ENCODE results near the gene CCDC63.

The CCDC63 gene

DNA sequence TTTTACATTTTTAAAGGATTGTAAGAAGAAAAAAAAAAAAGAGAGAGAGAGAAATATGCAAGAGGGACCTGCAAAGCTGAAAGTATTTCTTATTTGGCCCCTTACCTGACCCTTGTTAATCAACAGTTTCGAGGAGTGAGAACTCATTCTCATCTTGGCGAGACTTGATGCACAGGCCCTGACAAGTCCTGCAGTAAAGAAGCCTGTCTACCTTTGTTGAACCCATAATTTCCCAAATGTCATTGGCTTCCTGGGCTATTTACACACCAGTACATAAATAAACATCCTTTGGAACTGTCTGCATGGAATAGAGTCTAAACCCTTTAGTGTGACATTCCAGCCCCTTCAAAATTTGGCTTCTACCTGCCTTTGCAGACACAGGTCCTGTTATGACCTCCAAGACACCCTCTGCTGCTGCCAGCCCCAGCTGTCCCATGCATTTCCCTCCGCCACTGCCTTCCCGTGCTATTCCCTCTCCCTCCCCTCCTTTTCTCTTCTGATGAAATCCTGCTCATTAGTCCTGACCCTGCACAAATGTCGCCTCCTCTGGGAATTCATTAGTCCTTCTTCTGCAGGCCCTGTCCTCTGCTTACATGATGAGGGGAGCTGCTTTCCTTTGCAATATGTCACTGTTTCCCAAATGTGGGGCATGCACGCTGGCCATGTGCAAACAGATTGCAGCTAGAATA is 38.5 kb downstream of the CCDC63 start:
- no peak for DNase-seq (ENCODE audit: low read depth)

DNA sequence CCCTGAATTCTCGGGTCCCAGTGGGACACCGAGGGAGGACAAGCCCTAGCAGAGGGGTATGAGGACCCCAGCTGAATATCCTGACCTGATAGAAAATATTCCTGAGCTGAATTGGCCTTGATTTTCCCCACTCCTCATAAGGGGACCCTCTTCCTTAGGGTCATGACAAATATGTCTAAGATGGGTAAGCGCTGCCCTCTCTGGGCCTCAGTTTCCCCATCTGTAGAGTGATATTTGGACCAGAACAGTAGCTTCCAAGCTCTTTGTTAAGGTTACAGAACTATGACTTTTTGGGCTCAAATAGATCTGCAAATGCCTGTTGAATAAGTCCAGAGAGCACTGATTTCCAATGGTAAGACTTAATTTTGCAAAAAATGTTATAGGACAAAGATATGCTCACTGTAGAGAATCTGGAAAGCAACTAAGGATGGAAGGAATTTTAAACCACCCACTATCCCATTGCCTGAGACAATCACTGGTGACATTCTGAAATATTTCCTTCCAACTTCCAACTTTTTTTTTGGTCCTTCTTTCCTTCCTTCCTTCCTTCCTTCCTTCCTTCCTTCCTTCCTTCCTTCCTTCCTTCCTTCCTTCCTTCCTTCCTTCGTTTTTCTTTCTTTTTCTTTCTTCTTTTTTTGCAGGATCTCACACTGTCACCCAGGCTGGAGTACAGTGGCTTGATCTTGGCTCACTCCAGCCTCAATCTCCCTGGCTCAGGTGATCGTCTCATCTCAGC is 41.6 kb downstream of the CCDC63 start:
- no peak for DNase-seq (ENCODE audit: low read depth)

DNA sequence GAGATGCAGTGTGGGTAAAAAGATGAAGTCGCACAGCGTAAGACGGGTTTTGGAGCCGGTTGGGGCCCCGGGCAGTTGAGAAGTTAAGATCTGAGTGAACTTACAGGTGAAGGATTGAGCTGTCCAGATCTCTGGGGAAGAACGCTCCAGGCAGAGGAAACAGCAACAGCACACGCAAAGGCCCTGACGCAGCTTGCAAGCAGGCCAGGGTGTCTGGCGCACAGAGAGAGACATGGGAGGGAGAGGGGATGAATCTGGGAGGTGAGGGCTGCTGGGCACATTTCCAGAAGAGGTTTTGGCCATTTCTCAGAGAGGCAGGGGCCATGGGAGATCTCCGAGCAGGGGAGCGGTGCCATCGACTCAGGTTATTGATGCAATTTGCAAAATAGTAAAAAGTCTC is 42.6 kb downstream of the CCDC63 start:
- DNase-seq (ENCODE audit: low read depth), result no peak

DNA sequence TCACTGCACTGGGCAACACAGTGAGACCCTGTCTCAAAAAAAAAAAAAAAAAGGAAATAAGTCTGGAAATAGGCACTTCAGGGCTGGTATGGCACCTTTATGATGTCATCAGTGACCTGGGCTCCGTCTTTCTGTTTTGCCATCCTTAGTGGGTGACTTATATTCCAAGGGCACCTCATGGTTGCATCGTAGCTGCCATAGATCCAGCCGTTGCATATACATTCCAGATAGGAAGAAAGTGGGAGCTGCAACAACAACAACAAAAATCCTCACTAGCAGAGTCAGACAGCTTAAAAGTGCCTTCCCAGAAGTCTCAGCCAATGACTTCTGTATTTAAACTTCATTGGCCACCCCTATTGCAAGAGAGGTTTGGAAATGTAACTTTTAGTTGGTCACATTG is 47.2 kb downstream of the CCDC63 start:
- DNase-seq (ENCODE audit: low read depth), result no peak

DNA sequence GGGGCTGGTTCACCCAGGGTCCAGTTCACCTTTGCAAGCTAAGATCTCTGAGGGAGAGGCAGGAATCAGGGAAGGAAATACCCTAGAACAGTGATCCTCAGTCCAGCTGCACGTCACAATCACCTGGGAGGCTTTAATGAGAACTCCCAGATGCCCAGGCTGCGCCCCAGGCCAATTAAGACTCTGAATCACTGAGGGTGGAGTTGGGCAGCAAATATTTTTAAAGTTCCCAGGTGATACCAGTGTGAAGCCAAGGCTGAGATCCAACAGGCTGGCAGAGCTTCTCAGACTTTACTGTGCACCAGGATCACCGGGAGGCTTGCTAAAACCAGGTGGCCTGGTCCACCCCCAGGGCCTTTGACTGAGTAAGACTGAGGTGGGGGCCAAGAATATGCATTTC is 49.8 kb downstream of the CCDC63 start:
- DNase-seq (ENCODE audit: low read depth), result no peak

DNA sequence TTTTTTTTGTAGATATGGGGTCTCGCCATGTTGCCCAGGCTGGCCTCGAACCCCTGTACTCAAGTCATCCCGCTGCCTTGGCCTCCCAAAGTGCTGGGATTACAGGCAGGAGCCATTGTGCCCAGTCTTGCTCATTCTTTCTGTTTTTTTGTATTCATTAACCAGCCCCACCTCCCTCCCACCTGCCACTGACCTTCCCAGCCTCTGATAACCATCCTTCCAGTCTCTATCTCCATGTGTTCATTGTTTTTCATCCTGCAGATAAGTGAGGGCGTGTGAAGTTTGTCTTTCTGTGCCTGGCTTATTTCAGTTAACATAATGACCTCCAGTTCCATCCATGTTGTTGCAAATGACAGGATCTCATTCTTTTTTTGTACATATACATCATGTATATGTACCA is 54.6 kb downstream of the CCDC63 start:
- DNase-seq (ENCODE audit: low read depth), result no peak

DNA sequence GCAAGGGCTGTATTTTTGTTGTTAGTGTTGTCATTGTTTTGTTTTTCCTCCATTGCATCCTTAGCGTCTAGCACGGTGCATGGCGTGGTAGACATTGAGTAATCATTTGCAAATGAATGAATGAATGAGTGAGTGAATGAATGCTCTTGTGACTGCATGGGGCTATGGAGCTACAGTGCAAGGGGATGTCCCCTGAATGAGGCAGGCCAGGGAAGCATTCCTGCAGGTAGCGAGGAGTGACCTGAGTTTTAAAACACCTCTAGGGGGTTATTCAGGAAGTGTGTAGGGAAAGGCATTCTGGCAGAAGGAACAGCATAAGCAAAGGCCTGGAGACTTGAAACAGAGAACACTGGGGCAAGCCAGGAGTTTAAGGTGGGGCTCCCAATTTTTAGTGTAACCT is 56.7 kb downstream of the CCDC63 start:
- no peak for DNase-seq (ENCODE audit: low read depth)

DNA sequence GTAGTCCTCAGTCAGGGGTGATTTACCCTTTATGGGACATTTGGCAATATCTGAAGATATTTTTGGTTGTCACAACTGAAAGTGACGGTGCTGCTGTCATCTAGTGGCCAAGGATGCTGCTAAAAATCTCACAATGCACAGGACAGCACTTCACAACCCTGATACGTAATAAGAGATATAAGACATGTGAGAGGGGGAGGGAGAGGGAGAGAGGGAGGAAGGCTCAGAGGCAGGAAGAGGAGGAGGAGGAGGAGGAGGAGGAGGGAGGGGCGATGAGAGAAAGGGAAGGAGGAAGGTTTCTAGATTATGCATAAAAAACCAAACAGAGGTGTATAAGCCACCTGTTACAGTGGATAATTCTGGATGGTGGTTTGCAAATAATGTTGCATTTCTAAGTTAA is 59.3 kb downstream of the CCDC63 start:
- DNase-seq (ENCODE audit: low read depth), result no peak

DNA sequence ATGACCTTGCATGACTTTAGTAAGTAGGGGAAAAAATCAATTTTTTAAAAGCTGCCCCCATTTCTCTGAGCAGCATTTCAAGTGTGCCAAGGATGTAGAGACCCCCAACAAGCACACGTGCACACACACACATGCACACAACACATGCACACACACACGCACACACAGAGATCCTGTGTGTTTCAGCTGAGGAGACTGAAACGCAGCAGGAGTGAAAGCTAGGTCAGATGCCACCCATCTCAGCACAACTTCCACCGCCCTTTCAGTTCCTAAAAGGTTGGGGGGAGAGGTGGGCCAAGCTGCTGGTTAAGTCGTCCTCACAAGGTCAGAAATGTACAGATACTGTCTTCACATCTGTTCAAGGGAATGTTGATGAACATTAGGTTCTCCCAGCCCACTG is 59.7 kb downstream of the CCDC63 start:
- DNase-seq (ENCODE audit: low read depth), result no peak

DNA sequence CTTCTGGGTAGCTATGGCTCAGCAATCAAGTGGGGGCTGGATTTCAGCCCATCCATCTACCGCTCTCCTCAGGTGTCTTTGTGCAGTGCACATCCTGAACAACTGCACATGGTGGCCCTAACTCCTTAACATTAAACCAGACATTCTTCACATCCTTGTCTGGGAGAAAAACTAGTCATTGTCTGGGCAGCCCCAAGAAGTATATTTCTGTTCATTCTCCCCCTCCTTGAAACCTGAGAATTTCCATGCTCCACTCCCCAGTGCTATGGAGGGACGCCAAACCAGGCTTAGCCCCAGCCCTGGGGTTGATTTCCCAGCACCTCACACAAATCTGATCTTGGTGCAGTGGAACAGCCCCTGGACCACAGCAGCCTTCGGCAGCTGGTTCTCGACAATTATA is 60.2 kb downstream of the CCDC63 start:
- no peak for DNase-seq (ENCODE audit: low read depth)

DNA sequence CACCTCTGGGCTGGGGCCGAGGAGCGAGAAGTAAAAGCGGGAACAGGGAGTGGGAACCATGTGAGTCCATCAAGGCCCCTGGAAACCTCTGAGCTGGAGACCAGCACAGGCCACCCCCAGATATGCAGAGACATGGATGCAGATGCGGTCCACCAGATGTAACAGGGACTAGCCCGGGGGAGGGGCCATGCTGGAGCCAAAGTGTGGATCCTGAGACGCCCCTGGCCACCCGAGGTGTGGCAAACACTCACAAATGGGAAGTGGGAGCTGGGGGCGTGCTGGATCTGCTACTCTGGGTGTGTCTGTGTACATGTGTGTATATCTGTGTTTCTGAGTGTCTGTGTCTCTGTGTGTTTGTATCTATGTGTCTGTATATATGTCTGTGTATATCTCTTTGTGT is 60.8 kb downstream of the CCDC63 start:
- DNase-seq (ENCODE audit: low read depth), result no peak

DNA sequence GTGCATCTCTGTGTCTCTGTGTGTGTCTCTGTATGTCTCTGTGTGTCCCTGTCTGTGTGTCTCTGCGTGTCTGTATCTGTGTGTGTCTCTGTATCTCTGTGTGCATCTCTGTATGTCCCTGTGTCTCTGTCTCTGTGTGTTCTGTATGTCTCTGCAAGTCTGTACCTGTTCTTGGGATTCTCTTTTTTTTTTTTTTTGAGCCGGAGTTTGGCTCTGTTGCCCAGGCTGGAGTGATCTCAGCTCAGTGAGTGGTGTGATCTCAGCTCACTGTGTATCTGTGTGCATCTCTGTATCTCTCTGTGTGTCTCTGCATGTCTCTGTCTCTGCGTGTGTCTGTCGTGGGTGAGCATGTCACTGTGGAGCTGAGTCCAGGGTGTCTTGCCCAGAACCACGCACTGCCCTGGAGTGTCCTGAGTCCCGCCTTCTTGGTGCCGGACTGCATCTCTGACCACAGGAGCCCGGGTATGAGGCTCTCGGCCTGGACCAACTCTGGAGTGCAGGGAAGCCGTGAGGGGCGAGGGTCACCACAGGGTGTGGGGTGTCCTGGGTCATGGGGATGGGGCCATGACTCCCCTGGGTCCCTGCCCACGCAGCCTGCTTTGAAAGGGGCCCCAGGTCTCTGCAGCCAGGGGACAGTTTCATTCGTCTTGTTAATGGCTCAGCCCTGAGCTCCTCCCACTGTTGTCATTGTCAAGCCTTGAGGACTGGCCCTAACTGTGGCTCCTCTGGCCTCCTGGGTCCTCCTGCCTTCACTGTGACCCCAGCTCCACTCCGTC is 61.8 kb downstream of the CCDC63 start:
- no peak for DNase-seq (ENCODE audit: low read depth)

DNA sequence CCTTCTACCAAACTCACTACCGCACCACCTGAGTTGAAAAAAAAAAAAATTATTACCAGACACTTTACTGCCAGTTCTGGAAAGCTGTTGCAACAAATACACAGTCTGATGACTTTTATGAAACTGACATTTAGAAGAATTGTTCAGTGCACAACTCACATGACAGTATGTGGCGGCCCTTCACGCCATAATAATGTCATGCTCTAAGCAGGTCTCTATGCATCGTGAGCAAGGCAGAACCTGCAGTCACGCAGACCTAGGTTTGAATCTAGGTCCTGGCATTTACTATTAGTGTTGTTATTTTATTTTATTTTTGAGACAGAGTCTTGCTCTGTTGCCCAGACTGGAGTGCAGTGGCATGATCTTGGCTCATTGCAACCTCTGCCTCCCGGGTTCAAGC is 65.5 kb downstream of the CCDC63 start:
- no peak for DNase-seq (ENCODE audit: low read depth)

DNA sequence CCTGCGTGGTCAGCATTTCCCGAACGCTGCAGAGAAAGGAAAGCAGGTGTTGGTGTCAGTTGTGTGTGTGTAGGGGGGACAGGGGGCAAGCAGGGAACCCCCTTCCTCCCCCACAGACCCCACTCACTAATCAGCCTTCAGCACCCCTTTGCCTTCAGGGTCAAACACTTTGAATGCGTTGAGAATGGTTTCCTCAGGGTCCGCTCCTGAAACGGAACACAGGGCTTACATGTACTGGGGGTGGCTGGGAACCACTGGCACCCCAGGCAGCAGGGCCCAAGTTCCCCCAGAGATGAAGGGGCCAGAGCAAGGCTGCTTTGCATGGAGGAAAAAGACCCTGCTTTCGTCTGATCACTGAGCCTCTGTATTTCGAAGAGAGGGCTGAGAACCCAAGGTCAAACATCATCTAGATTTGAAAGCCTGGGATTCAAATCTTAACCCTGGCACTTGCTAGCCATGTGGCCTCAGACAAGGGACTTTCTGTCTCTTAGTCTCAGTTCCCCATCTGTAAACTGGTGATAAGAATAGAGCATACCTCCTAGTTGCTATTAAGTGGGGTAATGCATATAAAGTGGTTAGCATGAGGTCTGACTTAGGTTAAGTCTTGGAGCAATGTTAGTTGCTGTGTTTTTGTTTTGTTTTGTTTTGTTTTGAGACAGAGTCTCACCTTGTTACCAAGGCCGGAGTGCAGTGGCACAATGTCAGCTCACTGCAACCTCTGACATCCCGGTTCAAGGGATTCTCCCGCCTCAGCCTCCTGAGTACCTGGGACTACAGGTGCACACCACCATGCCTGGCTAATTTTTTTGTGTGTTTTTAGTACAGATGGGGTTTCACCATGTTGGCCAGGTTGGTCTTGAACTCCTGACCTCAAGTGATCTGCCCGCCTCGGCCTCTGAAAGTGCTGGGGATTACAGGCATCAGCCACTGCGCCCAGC is 66.6 kb downstream of the CCDC63 start:
- DNase-seq (ENCODE audit: low read depth), result no peak

DNA sequence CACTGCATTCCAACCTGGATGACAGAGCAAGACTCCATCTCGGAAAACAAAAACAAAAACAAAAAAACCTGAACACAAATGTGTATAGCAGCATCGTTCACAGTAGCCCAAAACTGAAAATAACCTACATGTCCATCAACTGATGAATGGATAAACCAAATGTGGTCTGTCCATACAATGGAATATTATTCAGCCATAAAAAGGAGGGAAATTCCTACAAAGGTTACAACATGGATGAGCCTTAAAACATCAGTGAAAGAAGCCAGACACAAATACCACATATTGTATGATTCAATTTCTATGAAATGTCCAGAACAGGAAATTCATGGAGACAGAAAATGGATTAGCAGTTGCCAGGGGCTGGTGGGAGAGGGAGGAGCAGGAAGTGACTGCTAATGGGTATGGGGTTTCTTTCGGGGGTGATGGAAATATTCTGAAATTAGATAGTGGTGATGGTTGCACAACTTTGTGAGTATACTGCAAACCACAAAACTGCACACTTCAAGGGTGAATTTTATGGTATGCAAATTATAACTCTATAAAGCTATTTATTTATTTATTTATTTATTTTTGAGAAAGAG is 69.6 kb downstream of the CCDC63 start:
- DNase-seq (ENCODE audit: low read depth), result no peak

DNA sequence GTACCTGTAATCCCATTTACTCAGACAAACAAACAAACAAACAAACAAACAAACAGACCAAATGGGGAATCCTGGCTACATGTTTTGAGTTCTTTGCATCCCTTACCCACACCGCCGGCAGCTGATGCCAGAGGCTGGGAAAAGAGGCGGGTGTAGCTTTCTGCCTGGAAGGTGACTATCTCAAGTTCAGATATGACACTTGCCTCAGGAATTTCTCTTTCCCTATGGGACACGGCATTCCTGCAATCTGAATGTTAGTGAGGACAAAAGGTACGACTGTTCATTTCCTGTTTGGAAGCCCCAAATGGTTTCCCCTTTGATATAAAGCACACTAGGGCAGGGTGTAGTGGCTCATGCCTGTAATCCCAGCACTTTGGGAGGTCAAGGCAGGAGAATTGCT is 70.7 kb downstream of the CCDC63 start:
- no peak for DNase-seq (ENCODE audit: low read depth)

DNA sequence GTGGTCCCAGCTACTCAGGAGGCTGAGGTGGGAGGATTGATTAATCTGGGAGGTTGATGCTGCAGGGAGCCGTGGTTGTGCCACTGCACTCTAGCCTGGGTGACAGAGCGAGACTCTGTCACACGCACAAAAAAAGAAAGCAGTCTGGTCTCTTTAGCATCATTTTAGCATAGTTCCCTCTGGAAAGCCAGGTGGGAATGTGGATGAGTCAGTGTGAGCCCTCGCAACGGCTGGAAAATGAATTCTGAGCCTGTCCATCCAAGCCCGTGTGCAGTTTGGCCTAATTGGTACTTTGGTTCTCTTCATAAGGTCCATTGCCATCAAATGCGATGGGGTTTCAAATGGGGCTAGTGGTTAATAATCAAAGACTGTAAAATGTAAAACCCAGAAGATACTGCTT is 71.2 kb downstream of the CCDC63 start:
- no peak for DNase-seq (ENCODE audit: low read depth)

DNA sequence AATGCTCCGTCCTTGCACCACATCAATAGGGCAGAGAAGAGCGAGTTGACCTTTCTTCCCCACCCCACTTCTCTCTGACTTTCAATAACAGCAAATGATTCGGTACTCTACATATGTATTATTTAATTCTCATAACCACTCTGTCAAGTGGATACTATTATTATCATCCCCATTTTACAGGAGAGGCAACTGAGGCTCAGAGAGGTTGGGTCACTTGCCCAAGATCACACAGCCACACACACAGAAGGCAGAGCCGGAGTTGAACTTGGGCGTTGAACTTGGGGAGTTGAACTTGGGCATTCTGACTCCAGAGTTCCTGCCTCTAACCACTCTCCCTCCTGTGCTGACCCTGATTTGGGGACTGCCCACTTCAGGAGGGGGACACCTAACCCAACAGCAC is 72.9 kb downstream of the CCDC63 start:
- DNase-seq (ENCODE audit: low read depth), result no peak

DNA sequence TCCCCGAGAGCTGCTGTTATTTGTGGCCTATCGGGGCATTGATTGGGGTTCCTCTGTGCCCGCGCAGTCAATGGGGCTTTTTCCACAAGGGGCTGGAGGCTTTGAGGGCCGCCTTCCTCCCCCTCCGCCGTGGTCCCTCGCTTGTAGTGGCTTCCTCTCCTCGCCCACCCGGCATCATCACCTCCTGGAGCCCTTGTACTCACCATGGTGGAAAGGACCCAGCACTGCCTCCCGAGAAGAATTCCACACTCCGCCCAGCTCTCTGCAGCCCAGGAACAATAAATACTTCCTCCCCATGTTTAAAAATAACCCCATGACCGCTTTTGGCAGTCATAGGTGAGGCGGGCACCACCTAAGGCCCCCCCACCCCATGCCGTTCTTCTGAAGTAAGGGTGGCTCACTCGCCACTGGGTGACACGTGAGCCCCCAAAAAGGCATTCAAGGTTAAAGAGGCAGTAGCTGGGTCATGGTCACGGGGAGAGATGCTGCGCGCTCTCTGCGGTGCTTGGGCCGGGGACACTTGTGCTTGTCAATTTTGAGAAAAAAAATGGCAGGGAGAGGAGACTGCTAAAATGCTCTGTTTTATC is 73.6 kb downstream of the CCDC63 start, which contains the start of gene MYL2:
Gene MYL2 (minus strand): TSS at position 256 of the 587 bp plus-strand sequence. CDS start 50 bp downstream, at position 206.
- no peak for DNase-seq (ENCODE audit: low read depth)

DNA sequence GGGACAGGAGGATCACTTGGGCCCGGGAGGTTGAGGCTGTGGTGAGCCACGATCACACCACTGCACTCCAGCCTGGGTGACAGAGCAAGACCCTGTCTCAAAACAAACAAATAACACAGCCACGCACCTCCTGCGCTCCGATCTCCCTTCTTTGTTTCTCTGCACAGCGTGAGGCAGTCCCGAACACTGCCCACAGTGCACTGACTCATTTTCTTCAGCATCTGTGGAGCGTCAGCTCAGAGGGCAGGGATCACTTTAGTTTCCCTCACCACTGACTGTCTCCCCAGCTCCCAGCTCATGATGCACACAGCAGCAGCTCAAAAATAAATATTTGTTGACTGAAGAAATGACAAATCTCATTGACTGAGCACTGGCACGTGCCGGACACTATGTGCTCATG is 74.5 kb downstream of the CCDC63 start:
- no peak for DNase-seq (ENCODE audit: low read depth)

DNA sequence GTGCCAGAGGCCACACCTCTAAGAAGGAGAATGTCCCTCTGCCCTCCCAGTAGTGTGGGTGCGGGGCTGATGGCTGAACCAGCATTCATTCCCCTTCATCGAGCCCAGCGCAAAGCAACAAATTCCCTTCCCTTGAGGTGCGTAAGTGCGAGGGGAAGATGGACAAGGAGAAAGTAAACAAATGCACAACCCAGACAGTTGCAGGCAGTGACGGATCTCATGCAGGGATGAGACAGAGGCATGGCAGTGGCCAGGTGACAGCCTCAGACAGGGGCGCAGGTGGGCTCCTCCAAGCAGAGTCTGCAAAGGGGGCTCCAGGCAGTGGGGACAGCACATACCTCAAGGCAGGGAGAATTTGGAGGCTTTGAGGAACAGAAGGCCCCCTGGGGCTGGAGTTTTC is 75.9 kb downstream of the CCDC63 start:
- no peak for DNase-seq (ENCODE audit: low read depth)

Measured in fibroblast of the conjunctiva (primary cell).